Measurements from ENCODE around the gene ATF3.

DNA sequence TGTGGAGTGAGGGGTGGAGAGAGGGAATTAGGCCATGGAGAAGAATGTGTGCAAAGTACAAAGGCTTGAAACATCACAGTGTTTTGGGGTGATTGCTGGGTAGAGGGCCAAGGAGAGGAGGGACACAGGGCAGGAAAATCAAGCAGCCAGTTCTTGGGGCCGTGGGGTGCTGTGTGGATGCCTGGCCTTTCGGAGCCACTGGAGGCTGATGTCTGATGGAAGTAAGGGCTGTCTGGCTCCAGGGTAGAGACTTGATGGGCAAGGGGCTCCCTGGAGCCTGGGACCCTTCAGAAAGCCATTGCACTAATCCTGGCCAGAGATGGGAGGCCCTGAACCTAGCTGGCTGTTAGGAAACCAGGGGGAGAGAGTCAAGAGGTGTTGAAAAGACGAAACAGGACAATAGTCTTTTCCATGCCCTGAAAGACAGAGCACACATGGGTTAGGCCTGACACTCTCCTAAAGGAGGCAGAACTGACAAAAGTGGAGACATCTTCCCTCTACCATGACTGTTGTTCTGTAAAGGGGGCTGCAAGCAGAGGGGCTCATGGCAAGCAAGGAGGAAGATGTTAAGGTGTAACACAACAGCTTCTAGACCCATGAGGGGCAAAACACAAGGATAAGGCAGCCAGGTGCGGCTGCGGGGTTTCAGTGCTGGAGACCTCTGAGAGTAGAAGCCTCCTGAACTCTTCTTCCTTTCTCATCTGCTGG, 21.0 kb downstream of the ATF3 start:
- TF ChIP-seq, protein P1, sequence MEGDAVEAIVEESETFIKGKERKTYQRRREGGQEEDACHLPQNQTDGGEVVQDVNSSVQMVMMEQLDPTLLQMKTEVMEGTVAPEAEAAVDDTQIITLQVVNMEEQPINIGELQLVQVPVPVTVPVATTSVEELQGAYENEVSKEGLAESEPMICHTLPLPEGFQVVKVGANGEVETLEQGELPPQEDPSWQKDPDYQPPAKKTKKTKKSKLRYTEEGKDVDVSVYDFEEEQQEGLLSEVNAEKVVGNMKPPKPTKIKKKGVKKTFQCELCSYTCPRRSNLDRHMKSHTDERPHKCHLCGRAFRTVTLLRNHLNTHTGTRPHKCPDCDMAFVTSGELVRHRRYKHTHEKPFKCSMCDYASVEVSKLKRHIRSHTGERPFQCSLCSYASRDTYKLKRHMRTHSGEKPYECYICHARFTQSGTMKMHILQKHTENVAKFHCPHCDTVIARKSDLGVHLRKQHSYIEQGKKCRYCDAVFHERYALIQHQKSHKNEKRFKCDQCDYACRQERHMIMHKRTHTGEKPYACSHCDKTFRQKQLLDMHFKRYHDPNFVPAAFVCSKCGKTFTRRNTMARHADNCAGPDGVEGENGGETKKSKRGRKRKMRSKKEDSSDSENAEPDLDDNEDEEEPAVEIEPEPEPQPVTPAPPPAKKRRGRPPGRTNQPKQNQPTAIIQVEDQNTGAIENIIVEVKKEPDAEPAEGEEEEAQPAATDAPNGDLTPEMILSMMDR (conservative IDR thresholded peaks at IDR 0.05; ENCODE audit: low read length): no peak
- TF ChIP-seq EZH2phosphoT487 (IDR thresholded peaks at IDR 0.05; ENCODE audit: borderline replicate concordance): no peak

Measured in Loucy (cell line).